ENCODE results near the gene APC. TPM values are rescaled to one million over a fixed set of nuclear protein-coding genes. Genes with fewer than 3 reads are reported as not detected.

The APC gene
- total RNA-seq, 2 experiments from 2014 or later = 19.5 to 19.8 TPM

- Mint-ChIP-seq H3K9me3 (no peaks in the 10 kb centered on the region), H3K27ac (no peak overlapping the region), H3K4me1 (peaks cover 12% of the 10 kb centered on the region), H3K36me3 (no peaks in the 10 kb centered on the region), H3K4me3 (no peak overlapping the region), H3K27me3 (no peaks in the 10 kb centered on the region)
- DNase-seq = no peak
These were observed 2.0 kb upstream of the APC start for GRCh38 chr5:112735702-112736101.

- no peak for DNase-seq
- H3K9me3 Mint-ChIP-seq = no peaks in the 10 kb centered on the region
- no peaks in the 10 kb centered on the region for H3K27me3 Mint-ChIP-seq
- H3K36me3 Mint-ChIP-seq = peaks cover 2% of the 10 kb centered on the region
- H3K27ac Mint-ChIP-seq = no peak overlapping the region
- H3K4me1 Mint-ChIP-seq = peaks cover 15% of the 10 kb centered on the region
- H3K4me3 Mint-ChIP-seq = peak overlapping the region; percentile 92
These were observed 619 bp upstream of the APC start for GRCh38 chr5:112737070-112737462.

- Mint-ChIP-seq H3K36me3 (peaks cover 6% of the 10 kb centered on the region), H3K27ac (peak overlapping the region; percentile 84), H3K4me3 (peak overlapping the region; percentile 92), H3K4me1 (peaks cover 17% of the 10 kb centered on the region), H3K27me3 (no peaks in the 10 kb centered on the region), H3K9me3 (no peaks in the 10 kb centered on the region)
- peak; percentile 3 for DNase-seq
These were observed 491 bp downstream of the APC start for GRCh38 chr5:112738191-112738560.

GRCh38 chr5:112742424-112742823 lies 4.7 kb downstream of the APC start:
- Mint-ChIP-seq H3K36me3 (peaks cover 11% of the 10 kb centered on the region), H3K27me3 (no peaks in the 10 kb centered on the region), H3K4me3 (no peak overlapping the region), H3K27ac (no peak overlapping the region), H3K9me3 (no peaks in the 10 kb centered on the region), H3K4me1 (peaks cover 19% of the 10 kb centered on the region)
- DNase-seq = no peak

- no peak overlapping the region for H3K4me3 Mint-ChIP-seq
- H3K9me3 Mint-ChIP-seq = no peaks in the 10 kb centered on the region
- no peak overlapping the region for H3K27ac Mint-ChIP-seq
- peaks cover 13% of the 10 kb centered on the region for H3K4me1 Mint-ChIP-seq
- peaks cover 11% of the 10 kb centered on the region for H3K36me3 Mint-ChIP-seq
- no peak for DNase-seq
- H3K27me3 Mint-ChIP-seq = no peaks in the 10 kb centered on the region
These were observed 5.9 kb downstream of the APC start for GRCh38 chr5:112743631-112744030.

- H3K36me3 Mint-ChIP-seq = peaks cover 3% of the 10 kb centered on the region
- H3K9me3 Mint-ChIP-seq = no peaks in the 10 kb centered on the region
- no peaks in the 10 kb centered on the region for H3K27me3 Mint-ChIP-seq
- no peak overlapping the region for H3K4me3 Mint-ChIP-seq
- peaks cover 7% of the 10 kb centered on the region for H3K4me1 Mint-ChIP-seq
- no peak overlapping the region for H3K27ac Mint-ChIP-seq
- no peak for DNase-seq
These were observed 14.7 kb downstream of the APC start for GRCh38 chr5:112752335-112752734.

- H3K36me3 Mint-ChIP-seq = peaks cover 1% of the 10 kb centered on the region
- H3K27me3 Mint-ChIP-seq = no peaks in the 10 kb centered on the region
- no peaks in the 10 kb centered on the region for H3K9me3 Mint-ChIP-seq
- DNase-seq = no peak
- no peak overlapping the region for H3K4me3 Mint-ChIP-seq
- peaks cover 9% of the 10 kb centered on the region for H3K4me1 Mint-ChIP-seq
- H3K27ac Mint-ChIP-seq = no peak overlapping the region
These were observed 18.0 kb downstream of the APC start for GRCh38 chr5:112755703-112756102.

GRCh38 chr5:112757468-112758208 lies 20.0 kb downstream of the APC start:
- no peak overlapping the region for H3K27ac Mint-ChIP-seq

GRCh38 chr5:112758676-112759075 lies 21.0 kb downstream of the APC start:
- no peak overlapping the region for H3K4me3 Mint-ChIP-seq
- H3K27me3 Mint-ChIP-seq = no peaks in the 10 kb centered on the region
- DNase-seq = no peak
- peaks cover 4% of the 10 kb centered on the region for H3K4me1 Mint-ChIP-seq
- H3K27ac Mint-ChIP-seq = no peak overlapping the region
- no peaks in the 10 kb centered on the region for H3K9me3 Mint-ChIP-seq
- peaks cover 1% of the 10 kb centered on the region for H3K36me3 Mint-ChIP-seq

More at GRCh38 chr5:112757468-112758208, 20.0 kb downstream of the APC start:
- DNase-seq = no peak
- H3K4me3 Mint-ChIP-seq = no peak overlapping the region
- H3K4me1 Mint-ChIP-seq = peaks cover 4% of the 10 kb centered on the region
- no peaks in the 10 kb centered on the region for H3K27me3 Mint-ChIP-seq
- no peaks in the 10 kb centered on the region for H3K9me3 Mint-ChIP-seq
- H3K36me3 Mint-ChIP-seq = peaks cover 1% of the 10 kb centered on the region

GRCh38 chr5:112762113-112762810 lies 24.6 kb downstream of the APC start:
- no peaks in the 10 kb centered on the region for H3K9me3 Mint-ChIP-seq
- no peaks in the 10 kb centered on the region for H3K27me3 Mint-ChIP-seq
- no peak overlapping the region for H3K27ac Mint-ChIP-seq
- H3K36me3 Mint-ChIP-seq = no peaks in the 10 kb centered on the region
- no peak overlapping the region for H3K4me3 Mint-ChIP-seq
- DNase-seq = no peak
- H3K4me1 Mint-ChIP-seq = peaks cover 3% of the 10 kb centered on the region

- no peaks in the 10 kb centered on the region for H3K27me3 Mint-ChIP-seq
- no peak overlapping the region for H3K4me3 Mint-ChIP-seq
- H3K27ac Mint-ChIP-seq = no peak overlapping the region
- no peak for DNase-seq
- H3K4me1 Mint-ChIP-seq = no peaks in the 10 kb centered on the region
- no peaks in the 10 kb centered on the region for H3K36me3 Mint-ChIP-seq
- H3K9me3 Mint-ChIP-seq = no peaks in the 10 kb centered on the region
These were observed 25.5 kb downstream of the APC start for GRCh38 chr5:112763165-112763564.

- no peak overlapping the region for H3K27ac Mint-ChIP-seq
- H3K9me3 Mint-ChIP-seq = no peaks in the 10 kb centered on the region
- H3K4me1 Mint-ChIP-seq = peaks cover 3% of the 10 kb centered on the region
- H3K36me3 Mint-ChIP-seq = peaks cover 2% of the 10 kb centered on the region
- H3K4me3 Mint-ChIP-seq = no peak overlapping the region
- no peak for DNase-seq
- no peaks in the 10 kb centered on the region for H3K27me3 Mint-ChIP-seq
These were observed 34.4 kb downstream of the APC start for GRCh38 chr5:112772124-112772523.

GRCh38 chr5:112776301-112776856 lies 38.7 kb downstream of the APC start:
- H3K27me3 Mint-ChIP-seq = no peaks in the 10 kb centered on the region
- H3K4me3 Mint-ChIP-seq = no peak overlapping the region
- peaks cover 3% of the 10 kb centered on the region for H3K4me1 Mint-ChIP-seq
- peaks cover 2% of the 10 kb centered on the region for H3K36me3 Mint-ChIP-seq
- DNase-seq = no peak
- H3K27ac Mint-ChIP-seq = no peak overlapping the region
- H3K9me3 Mint-ChIP-seq = no peaks in the 10 kb centered on the region

GRCh38 chr5:112779531-112779930 lies 41.8 kb downstream of the APC start:
- Mint-ChIP-seq H3K27ac (no peak overlapping the region), H3K4me3 (no peak overlapping the region), H3K27me3 (no peaks in the 10 kb centered on the region), H3K4me1 (no peaks in the 10 kb centered on the region), H3K36me3 (peaks cover 5% of the 10 kb centered on the region), H3K9me3 (no peaks in the 10 kb centered on the region)
- DNase-seq = no peak

- Mint-ChIP-seq H3K9me3 (no peaks in the 10 kb centered on the region), H3K36me3 (peaks cover 5% of the 10 kb centered on the region), H3K27me3 (no peaks in the 10 kb centered on the region), H3K4me3 (no peak overlapping the region), H3K4me1 (no peaks in the 10 kb centered on the region), H3K27ac (no peak overlapping the region)
- DNase-seq = no peak
These were observed 47.0 kb downstream of the APC start for GRCh38 chr5:112784726-112785125.

GRCh38 chr5:112787261-112787660 lies 49.6 kb downstream of the APC start:
- no peaks in the 10 kb centered on the region for H3K36me3 Mint-ChIP-seq
- no peak overlapping the region for H3K27ac Mint-ChIP-seq
- no peaks in the 10 kb centered on the region for H3K27me3 Mint-ChIP-seq
- H3K4me1 Mint-ChIP-seq = no peaks in the 10 kb centered on the region
- no peak for DNase-seq
- no peaks in the 10 kb centered on the region for H3K9me3 Mint-ChIP-seq
- H3K4me3 Mint-ChIP-seq = no peak overlapping the region

Data from activated naive CD8-positive, alpha-beta T cell treated with anti-CD3 and anti-CD28 coated beads for 36 hours (primary cell).